GM21529 (cell line): ENCODE measurements around the gene PCP2.
"Not testable (repeated sequence)": the region's sequence is repeated elsewhere in the genome, so short reads cannot be mapped to it uniquely, and the experiment has no call there.

ENCODE experiments used
- ATAC-seq: cut with Tn5 transposase; IDR thresholded peaks from one replicate; pipeline ENCODE4 v1.9.1; 2021; ENCODE audit not compliant: unreplicated experiment

The PCP2 gene

DNA sequence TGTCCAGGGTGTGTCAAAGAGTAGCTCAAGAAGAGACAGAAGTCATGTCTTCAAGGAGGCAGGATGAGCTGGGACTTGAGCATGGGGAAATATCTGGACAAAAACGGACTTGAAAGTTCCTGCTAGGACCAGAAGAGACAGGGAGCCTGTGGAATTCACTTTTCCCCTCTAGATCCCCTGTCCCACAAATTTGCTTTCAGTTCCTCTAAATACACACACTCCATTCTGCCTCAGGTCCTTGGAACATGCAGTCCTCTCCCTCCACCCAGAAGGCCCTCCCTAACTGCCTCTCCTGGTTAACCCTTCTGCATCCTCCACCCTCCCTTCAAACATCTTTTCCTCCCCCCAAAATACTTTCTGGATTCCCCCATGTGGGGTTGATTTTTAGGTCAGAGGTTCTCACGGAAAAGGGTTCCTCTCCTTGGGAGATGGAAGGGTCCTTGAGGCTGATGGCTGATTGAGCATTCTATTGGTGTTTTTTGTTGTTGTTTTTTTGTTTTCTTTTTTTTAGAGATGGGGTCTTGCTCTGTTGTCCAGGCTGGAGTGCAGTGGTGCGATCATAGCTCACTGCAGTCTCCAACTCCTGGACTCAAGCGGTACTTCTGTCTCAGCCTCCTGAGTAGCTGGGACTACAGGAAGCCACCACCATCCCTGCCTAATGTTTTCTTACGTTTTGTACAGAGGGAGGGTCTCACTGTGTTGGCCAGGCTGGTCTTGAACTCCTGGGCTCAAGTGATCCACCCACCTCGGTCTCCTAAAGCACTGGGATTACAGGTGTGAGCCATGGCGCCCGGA lies 28.4 kb upstream of the PCP2 start:
- ATAC-seq = no peak

DNA sequence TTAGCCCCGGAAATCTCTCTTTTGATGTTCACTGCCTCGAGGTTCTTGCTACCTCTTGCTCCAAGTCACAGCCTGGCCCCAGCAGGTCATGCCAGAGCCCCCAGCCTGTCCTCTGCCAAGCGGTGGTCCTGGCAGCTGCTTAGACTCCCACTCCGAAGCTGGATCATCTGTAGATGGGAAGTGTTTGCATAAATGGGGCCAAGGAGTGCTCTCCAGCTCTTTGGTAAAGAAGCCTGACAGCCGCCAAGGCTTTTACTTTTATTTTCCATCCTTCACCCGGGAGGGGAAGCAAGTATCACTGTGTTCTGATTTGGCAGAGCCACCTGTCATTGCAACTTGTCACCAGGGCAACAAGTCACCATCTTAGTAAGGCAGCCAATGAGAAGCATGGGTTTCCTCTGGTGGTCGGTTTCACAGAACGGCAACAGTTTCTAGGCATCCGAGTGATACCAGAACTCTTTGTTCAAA lies 24.7 kb upstream of the PCP2 start:
- ATAC-seq = peak; percentile 62

GRCh38 chr19:7657131-7657751 lies 23.7 kb upstream of the PCP2 start:
- ATAC-seq = no peak

DNA sequence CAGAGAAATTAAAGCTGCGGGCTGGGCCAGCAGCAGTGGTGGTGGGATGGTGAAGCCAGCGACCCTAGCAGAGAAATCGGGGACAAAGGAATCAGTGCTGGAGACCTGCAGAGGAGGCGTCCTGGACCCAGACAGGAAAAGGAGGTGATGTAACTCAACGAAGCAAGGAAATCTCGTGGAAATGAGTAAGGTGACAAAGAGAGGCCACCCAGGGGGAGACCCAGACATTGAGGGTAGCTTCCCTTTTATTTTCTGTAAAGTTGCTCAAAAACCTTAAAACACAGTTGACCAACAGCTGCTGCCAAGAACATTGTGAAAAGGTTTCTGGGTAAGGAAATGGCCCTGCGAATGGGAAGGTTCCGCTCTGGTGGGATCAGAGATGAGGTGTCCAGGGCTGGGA lies 22.1 kb upstream of the PCP2 start:
- no peak for ATAC-seq

DNA sequence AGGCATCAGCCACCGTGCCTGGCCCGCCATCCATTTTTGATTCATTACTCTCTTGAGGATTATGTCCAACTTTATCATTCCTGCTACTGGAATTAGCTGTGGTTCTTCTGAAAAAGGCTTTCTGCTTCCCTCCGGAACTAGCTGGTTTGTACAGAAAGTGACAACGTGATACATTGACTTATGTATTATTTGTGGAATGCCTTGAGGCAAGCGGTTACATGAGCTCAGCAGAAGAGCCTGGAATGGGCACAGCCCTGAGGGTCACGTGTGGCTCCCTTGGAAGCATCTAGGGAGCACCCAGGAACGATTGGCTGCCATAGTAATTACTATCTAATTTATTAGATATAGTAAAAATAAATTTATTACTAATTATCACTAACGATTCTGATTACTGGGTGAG lies 20.9 kb upstream of the PCP2 start:
- ATAC-seq = no peak

DNA sequence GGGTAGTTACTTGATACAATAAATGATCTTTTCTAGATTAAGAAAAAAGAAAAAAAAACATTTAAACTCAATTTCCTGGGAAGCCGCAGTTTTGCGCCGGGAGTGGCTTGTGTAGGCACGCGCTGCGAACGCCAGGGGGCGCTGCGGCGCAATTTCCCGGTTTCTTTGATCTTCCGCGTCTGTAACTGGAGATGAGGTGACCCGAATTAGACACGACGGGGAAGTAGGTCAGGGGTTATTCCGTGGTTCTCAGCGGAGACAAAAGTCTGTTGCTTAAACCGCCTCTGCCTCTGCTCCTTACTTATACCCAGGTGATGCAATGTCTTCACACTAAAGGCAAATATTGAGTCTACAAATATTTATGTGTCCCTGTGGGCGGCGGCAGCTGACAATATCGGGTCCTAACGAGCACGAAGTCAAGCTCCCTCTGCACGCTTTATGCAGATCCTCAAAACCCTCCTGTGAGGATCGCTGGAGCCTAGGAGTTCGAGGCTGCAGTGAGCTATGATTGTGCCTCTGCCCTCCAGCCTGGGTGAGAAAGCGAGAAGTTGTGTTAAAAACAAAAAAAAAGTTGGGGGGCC lies 18.6 kb upstream of the PCP2 start:
- no peak for ATAC-seq

DNA sequence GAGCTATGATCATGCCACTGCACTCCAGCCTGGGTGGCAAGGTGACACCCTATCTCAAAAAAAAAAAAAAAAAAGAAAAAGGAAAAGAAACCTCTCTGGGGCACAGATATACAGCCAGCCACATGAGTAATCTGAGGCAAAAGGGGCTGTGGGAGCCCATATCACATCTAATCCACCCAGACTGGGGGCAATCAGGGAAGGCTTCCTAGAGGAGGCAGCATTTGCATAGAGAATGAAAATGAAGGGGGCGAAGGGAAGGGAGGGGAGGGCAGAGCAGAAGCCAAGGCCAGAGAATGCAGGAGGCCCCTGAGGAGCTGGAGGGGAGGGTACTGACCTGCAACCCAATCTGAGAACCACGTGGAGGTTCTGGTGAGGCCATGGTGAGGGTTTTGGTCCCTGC lies 16.6 kb upstream of the PCP2 start:
- no peak for ATAC-seq

- no peak for ATAC-seq
Measured at GRCh38 chr19:7648265-7649014, 14.9 kb upstream of the PCP2 start.

DNA sequence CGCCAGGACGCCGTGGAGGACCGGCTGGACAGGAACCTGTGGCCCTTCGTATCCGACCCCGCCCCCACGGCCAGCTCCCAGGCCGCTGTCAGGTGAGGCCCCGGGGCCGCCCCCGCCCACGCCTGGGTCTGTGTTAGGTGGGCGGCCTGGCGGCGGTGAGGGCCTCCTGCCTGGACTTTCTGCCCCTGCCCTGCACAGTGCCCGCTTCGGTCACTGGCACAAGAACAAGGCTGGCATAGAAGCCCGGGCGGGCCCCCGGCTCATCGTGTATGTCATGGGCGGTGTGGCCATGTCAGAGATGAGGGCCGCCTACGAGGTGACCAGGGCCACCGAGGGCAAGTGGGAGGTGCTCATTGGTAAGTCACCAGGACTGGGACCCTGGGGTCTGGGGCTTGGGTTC lies 13.6 kb upstream of the PCP2 start:
- no peak for ATAC-seq

GRCh38 chr19:7646426-7646700 lies 12.8 kb upstream of the PCP2 start:
- ATAC-seq = no peak

DNA sequence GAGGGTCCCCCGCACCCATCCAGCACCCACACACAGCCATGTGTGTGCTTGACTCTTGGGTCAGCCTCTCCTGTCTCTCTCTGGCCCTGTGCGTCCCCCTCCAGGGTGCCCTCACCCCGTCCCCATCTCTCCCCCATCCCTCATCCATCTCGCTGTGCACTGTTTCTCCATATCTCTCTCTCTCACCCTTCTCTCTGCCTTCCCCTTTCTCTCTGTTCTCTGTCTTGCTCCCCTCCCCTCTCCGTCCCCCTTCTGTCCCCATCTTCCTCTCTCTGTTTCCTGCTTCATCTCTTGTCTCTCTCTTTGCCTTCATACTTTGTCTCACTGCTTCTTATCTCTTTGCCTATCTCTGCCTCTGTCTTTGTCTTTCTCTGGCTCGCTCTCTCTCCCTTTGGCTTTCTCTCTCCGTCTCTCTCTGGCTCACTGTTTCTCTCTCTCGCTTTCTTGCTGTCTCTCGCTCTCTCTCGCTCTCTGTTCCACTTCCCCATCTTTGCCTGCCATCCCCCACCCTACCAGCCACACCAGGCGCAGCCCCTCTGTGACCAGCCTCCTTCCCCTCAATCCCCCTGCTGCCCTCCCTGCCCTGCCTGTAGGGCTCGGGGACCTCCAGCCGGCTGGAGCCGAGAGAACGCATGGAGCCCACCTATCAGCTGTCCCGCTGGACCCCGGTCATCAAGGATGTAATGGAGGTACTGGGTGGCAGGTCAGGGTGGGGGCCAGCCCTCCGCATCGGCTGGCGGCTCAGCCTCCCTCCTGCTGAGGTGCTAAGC lies 12.3 kb upstream of the PCP2 start:
- no peak for ATAC-seq

DNA sequence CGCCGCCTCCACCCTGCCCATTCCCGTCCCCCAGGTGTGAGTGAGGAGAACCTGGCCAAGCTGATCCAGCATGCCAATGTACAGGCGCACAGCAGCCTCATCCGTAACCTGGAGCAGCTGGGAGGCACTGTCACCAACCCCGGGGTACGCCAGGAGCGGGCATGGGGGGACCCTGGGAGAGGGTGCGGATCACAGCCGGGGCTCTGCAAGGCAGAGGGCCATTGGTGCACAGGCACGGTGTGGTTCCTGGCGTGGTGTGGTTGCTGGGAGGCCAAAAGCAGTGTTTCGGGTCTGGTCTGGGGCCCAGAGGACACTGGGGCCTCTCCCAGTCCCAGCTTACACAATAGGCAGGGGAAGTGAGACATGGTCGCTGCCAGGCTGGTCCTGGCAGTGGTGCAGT lies 11.6 kb upstream of the PCP2 start:
- ATAC-seq = no peak

DNA sequence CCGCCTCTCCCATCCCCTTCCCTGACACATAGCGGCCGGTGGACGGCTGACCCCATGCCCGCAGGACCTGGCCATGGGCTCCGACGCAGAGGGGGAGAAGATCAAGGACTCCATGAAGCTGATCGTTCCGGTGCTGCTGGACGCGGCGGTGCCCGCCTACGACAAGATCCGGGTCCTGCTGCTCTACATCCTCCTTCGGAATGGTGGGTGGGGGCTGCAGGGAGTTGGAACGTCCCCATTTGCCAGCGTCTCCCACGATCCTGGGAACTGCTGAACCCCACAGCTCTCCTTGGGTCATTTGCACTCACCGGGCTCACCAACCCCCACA lies 11.0 kb upstream of the PCP2 start:
- ATAC-seq = no peak

GRCh38 chr19:7643629-7644549 lies 10.4 kb upstream of the PCP2 start:
- ATAC-seq = not testable (repeated sequence)

DNA sequence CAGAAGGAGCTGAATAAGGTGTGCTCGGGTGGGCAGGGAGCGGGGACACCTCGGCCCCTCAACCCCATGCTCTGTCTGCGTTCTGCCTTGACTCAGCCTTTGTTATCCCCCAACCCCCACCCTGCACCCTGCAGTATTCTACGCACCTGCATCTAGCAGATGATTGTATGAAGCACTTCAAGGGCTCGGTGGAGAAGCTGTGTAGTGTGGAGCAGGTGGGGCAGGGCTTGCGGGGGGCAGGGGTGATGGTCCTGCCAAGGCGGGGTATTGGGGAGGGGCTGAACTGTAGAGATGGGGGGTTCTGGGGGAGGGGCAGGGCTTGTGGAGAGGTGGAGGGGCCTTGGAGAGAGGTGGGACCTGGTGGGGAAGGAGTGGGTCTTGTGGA lies 9.5 kb upstream of the PCP2 start:
- ATAC-seq = no peak

DNA sequence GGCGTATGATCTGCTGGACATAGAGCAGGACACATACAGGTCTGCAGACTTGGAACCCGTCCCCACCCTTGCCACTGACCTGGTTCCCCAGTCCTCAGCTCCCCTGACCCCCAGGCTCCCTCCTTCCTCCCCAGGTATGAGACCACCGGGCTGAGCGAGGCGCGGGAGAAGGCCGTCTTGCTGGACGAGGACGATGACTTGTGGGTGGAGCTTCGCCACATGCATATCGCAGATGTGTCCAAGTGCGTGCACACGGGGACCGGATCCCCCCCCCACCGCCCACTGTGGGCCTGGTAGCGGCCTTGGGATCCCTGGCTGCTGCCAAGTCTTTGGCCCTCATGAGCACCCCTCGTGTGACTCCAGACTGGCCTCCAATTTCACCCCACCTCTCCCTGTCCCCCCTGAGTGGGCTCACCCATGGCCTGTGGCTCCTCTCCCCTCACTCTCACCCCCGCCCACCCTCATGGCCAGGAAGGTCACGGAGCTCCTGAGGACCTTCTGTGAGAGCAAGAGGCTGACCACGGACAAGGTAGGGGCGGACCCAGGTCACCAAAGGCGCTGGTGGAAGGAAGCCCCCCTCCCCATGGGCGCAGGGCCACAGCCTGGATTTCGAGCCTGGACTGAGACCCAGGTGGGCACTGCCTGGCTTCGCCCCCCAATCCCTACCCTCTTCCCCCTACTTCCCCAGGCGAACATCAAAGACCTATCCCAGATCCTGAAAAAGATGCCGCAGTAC lies 8.9 kb upstream of the PCP2 start:
- no peak for ATAC-seq

- no peak for ATAC-seq
Measured at GRCh38 chr19:7641290-7642276, 8.1 kb upstream of the PCP2 start.

DNA sequence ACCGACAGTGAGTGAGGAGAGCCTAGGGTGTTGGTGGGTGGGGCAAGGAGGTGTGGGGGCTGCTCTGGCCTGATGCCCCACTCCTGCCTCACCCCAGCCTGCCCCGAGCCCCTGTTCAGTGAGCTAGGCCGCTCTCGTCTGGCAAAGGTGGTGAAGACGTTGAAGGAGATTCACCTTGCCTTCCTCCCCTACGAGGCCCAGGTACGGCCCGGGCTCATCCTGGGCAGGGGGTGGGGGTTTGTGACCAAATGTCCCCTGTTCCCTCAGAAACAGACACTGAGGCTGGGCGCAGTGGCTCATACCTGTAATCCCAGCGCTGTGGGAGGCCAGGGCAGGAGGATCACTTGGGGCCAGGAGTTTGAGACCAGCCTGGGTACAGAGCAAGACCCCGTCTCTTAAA lies 7.3 kb upstream of the PCP2 start:
- no peak for ATAC-seq
